Memory B cell (primary cell): Measurements from ENCODE around the gene C12orf75.

Experiments used
- ATAC-seq: fragments of 150-1000 bp; cut with Tn5 transposase; 2 replicates; pipeline ENCODE4 v1.10.0; 2021; ENCODE audit warnings: low read depth, mild to moderate bottlenecking, moderate library complexity
- DNase-seq, 2 donors: peaks; one replicate each; pipeline ENCODE4 v3.0.0; 2022; ENCODE audit warnings: low spot score in 2 of 2
- H3K27ac Mint-ChIP-seq: one replicate; pipeline ENCODE4 v1.8.0; 2022; ENCODE audit warnings: mild to moderate bottlenecking, moderate library complexity, mixed read lengths
- H3K27me3 Mint-ChIP-seq: one replicate; pipeline ENCODE4 v1.8.0; 2022; ENCODE audit warnings: mixed read lengths
- H3K36me3 Mint-ChIP-seq: one replicate; pipeline ENCODE4 v1.8.0; 2022; ENCODE audit warnings: mild to moderate bottlenecking, mixed read lengths
- H3K4me1 Mint-ChIP-seq: one replicate; pipeline ENCODE4 v1.8.0; 2022; ENCODE audit warnings: mixed read lengths
- H3K4me3 Mint-ChIP-seq: one replicate; pipeline ENCODE4 v1.8.0; 2022; ENCODE audit warnings: mild to moderate bottlenecking, moderate library complexity, mixed read lengths
- H3K9me3 Mint-ChIP-seq: one replicate; pipeline ENCODE4 v1.8.0; 2022; ENCODE audit warnings: mixed read lengths

The C12orf75 gene

GRCh38 chr12:105413911-105414487 lies 83.5 kb downstream of the C12orf75 start:
- Mint-ChIP-seq H3K9me3 (no peaks in the 10 kb centered on the region), H3K4me3 (no peak overlapping the region), H3K36me3 (peaks cover 2% of the 10 kb centered on the region), H3K4me1 (peaks cover 5% of the 10 kb centered on the region), H3K27ac (no peak overlapping the region), H3K27me3 (peaks cover 13% of the 10 kb centered on the region)
- ATAC-seq (no peak), DNase-seq (no peak)

GRCh38 chr12:105417732-105418131 lies 87.2 kb downstream of the C12orf75 start:
- Mint-ChIP-seq H3K27ac (no peak overlapping the region), H3K9me3 (no peaks in the 10 kb centered on the region), H3K36me3 (no peaks in the 10 kb centered on the region), H3K4me3 (no peak overlapping the region), H3K4me1 (no peaks in the 10 kb centered on the region), H3K27me3 (peaks cover 7% of the 10 kb centered on the region)
- ATAC-seq (no peak), DNase-seq (no peak)

- Mint-ChIP-seq H3K4me3 (no peak overlapping the region), H3K27ac (no peak overlapping the region), H3K4me1 (no peaks in the 10 kb centered on the region), H3K9me3 (no peaks in the 10 kb centered on the region), H3K36me3 (no peaks in the 10 kb centered on the region), H3K27me3 (peaks cover 5% of the 10 kb centered on the region)
- ATAC-seq (no peak), DNase-seq (no peak)
These were observed 87.7 kb downstream of the C12orf75 start for GRCh38 chr12:105418229-105418628.

DNA sequence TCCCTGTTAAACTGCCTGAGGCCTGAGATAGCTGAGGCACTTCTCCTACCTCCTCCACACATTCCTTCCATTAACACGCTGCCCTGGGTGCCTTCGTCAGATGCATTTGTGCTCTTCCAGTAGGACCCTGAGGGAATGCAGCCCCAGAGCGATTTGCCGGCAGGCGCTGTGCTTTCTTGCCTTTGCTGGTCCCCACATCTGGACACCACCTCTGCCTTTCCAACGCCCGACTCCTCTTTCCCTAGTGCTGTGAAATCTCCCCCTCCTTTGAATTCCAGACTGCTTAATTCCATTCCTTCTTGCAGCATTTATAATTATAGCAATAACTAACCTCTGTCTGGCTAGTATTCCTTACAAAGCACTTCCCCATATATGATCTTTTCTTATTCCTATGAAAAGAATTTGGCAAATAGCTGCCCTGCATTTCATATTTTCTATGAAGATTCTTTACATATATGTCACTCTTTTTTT lies 88.4 kb downstream of the C12orf75 start:
- DNase-seq (no peak), ATAC-seq (no peak)
- H3K36me3 Mint-ChIP-seq, result no peaks in the 10 kb centered on the region
- H3K27me3 Mint-ChIP-seq, result peaks cover 4% of the 10 kb centered on the region
- no peaks in the 10 kb centered on the region for H3K4me1 Mint-ChIP-seq
- no peak overlapping the region for H3K4me3 Mint-ChIP-seq
- H3K27ac Mint-ChIP-seq, result no peak overlapping the region
- H3K9me3 Mint-ChIP-seq, result no peaks in the 10 kb centered on the region

DNA sequence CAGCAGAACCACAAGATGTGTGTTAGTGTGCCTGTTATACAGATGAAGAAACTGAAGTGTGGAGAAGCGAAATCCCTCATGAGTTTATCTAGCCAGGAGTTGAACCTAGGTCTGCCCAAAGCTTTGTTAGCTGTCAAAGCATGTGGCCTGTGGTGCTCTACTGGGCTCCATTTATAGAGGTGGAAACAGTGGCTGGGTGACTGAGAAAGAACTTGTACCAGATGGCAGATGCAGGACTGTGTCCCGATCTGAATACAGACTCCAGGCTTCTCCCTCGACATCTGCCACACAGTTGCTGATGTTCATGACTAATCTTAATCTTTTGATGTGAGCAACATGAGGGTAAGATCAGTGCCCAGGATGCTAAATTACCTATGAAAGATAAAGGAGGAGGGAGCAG lies 89.1 kb downstream of the C12orf75 start:
- Mint-ChIP-seq H3K27ac (no peak overlapping the region), H3K4me3 (no peak overlapping the region), H3K9me3 (no peaks in the 10 kb centered on the region), H3K36me3 (no peaks in the 10 kb centered on the region), H3K4me1 (no peaks in the 10 kb centered on the region), H3K27me3 (peaks cover 4% of the 10 kb centered on the region)
- ATAC-seq (no peak), DNase-seq (no peak)

DNA sequence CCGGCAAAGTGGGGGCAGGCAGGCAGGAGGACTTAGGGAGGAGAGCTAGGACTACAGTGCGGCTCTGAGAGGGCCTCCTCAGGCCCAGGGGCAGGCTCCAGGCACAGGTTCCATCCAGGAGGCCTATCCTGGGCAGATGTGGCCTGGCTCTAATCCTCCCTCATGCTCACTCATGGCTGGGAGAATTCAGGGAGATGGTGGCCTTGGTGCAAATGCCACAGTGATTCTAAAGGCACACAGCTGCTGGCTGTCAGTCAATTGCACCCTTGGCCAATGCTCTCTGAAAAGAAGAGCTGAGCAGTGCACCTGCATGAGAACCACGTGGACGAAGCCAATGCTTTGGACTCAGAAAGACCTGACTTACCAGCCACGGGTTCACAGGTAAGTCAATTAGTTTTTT lies 89.6 kb downstream of the C12orf75 start:
- no peak overlapping the region for H3K4me3 Mint-ChIP-seq
- no peaks in the 10 kb centered on the region for H3K36me3 Mint-ChIP-seq
- H3K27ac Mint-ChIP-seq, result no peak overlapping the region
- no peaks in the 10 kb centered on the region for H3K9me3 Mint-ChIP-seq
- DNase-seq (no peak), ATAC-seq (no peak)
- peaks cover 4% of the 10 kb centered on the region for H3K27me3 Mint-ChIP-seq
- no peaks in the 10 kb centered on the region for H3K4me1 Mint-ChIP-seq

GRCh38 chr12:105420659-105421240 lies 90.3 kb downstream of the C12orf75 start:
- Mint-ChIP-seq H3K27ac (no peak overlapping the region), H3K36me3 (no peaks in the 10 kb centered on the region), H3K9me3 (no peaks in the 10 kb centered on the region), H3K4me3 (no peak overlapping the region), H3K4me1 (no peaks in the 10 kb centered on the region), H3K27me3 (peaks cover 7% of the 10 kb centered on the region)
- ATAC-seq (peak; percentile 59), DNase-seq (peak; percentile 43)
